ENCODE results near the gene RCOR1.
"Not testable (repeated sequence)": the region's sequence is repeated elsewhere in the genome, so short reads cannot be mapped to it uniquely, and the experiment has no call there.

The RCOR1 gene
- 36.2 to 121 reads per million in 2 donors for total RNA-seq

DNA sequence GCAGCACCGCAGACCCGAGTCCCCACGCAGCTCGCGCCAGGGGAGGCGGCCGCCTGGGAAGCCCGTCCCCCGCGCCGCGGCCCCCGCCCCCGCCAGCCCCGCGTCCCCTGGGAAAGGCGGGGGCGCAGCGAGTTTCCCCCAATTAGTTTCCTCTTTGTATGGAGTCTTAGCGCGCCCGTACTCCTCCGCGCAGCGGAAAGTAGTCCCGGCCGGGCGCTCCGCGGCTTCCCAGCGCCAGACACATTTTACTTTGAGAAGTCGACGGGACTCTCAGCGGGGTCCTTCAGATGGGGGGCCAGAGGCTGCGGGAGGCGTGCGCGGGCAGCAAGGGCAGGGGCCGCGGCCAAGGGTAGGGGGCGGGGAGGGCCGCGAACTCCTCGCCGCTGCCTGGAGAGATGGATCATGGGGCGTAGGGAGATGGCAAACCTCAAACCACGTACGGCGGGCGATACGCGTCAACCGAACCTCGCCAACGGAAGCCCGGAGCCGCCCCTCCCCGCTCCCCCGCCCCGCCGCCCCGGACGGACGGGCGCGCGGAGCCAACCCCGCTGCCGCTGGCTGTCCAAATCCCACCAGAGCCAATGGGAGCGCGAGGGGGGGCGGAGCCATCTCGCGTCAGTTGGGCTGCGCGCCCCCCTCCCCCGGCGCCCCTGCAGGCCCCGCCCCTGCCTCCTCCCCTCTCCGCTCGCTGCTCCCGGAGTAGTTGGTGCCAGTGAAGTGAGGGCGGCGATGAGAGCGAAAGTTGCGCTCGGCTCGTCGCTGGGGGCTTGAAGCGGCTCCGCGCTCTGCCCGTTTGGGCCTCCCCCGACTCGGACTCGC is at the start of gene RCOR1:
RCOR1 (plus strand) TSS at position 706 of the 819 bp plus-strand sequence. CDS start 238 bp downstream, outside the sequence.
- DNase-seq = peak; percentile 97 to 99 (median 98)

DNA sequence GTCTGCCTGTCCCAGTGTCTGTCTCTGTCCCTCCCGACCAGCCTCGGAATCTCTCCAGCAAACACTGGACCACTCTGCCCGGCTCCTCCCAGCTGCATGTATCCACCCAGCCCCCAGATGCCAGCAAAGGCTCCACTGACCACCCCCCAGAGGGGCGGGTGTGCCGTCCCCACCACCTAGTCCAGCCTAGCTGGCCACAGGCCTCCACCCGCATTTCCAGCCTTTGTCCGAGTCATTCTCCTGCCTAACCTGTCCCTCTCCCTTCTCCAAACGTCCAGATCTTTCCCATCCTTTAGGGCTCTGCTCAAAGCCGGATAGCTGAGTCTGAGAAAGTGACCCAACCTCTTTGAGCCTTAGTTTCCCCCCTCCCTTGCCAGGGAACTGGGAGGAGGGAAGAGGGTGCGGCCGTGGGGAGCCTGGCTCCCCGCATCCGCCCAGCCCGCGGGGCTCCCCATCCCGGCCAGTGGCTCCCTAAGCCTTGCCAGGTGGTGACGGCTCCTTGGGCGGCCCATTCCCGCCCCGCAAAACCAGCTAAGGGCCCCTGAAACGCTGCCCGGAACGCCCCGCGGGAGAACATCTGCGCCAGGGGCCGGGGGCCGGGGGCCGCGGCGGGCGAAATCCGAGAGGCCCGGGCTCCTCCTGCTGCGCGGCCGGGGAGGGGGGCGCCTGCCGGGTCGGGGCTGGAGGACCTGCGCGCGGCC is 48.3 kb upstream of the RCOR1 start:
- no peak for DNase-seq

DNA sequence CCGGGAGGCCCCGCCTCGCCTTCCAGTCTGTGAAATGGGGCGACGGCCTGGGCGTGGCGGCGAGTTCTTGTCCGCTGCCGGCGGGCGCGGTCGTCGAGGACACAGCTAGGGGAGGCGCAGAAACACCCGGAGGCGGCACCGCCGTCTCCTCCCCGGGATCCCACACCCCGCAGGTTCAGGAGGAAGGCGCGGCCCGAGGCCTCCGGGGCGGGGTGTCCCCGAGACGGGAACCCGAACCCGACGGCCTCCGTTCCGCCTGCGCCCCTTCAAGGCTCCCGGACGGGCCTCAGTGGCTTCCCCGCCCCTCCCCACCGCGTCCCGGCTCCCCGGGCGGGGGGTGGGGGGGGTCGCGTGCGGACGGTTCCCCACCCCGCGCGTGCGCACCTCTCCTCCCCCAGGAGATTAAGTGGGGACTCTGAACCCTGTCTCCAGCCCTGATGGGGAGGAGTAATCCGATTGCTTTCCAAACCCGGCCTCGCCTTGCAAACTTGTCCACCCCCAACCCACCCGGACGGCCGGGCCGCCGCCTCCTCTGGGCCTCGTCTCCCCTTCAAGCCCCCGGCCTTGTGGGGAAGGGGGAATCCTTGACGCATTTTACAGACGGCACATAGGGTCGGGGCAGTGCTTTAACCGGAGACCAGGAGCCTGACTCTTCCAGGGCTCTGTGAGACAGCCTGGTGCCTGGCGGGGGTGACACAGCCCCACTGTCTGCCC is 47.5 kb upstream of the RCOR1 start:
- DNase-seq = peak in 2 of 5 experiments; percentile 17 to 37

DNA sequence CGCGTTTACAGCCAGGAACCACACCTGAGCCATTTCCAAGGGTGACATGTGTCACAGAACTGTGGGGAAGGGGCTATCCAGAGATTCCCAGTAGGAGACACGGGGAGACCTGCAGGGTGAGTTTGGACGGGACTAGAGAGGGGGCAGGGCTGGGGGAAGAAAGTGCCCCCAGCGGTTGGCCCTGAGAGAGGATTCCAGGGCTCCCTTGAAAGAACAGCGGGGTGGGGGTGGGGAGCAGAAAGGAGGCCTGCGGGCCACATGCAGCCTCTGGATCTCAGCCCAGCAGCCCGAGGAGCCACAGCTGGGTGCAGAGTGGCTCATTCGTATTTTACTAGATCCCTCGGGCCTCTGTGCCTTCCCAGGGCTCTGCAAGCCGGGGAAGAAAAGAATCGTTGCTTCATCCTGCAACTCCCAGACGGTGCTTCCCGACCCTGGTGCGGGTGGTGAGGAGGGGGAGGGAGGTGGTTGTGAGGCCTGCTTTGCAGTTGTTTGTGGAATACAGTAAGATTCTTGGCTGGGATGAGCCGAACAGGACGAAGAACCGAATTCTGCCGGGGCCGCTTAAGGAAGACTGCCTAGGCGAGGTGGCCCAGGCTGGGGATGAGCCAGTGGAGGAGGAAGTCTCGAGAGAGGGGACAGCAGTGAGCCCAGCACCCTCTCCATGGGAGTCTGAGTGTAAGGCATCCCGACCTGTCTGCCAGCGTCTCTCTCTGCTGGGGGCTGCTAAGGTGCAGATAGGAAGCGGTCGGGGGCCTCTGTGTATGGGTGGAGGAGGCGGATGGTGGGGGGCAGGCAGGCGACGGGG is 46.8 kb upstream of the RCOR1 start:
- no peak for DNase-seq

GRCh38 chr14:102548616-102549240 is 43.7 kb upstream of the RCOR1 start:
- DNase-seq = no peak

DNA sequence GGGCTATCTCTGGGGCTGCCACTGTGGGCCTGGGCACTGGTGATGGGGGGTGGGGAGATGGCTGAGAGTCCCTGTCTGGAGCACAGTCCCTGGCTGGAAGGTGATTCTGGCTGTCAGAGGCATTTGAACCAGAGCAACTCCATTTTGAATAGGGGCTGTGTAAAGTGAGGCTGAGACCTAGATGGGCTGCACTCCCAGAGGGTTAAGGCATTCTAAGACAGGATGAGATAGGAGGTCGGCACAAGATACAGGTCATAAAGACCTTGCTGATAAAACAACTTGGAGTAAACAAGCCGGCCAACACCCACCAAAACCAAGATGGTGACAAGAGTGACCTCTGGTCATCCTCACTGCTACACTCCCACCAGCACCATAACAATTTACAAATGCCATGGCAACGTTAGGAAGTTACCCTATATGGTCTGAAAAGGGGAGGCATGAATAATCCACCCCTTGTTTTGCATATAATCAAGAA is 41.5 kb upstream of the RCOR1 start:
- DNase-seq = not testable (repeated sequence)

- DNase-seq = peak in 1 of 5 experiments; percentile 12
Observed at GRCh38 chr14:102551995-102552705, 40.3 kb upstream of the RCOR1 start.

DNA sequence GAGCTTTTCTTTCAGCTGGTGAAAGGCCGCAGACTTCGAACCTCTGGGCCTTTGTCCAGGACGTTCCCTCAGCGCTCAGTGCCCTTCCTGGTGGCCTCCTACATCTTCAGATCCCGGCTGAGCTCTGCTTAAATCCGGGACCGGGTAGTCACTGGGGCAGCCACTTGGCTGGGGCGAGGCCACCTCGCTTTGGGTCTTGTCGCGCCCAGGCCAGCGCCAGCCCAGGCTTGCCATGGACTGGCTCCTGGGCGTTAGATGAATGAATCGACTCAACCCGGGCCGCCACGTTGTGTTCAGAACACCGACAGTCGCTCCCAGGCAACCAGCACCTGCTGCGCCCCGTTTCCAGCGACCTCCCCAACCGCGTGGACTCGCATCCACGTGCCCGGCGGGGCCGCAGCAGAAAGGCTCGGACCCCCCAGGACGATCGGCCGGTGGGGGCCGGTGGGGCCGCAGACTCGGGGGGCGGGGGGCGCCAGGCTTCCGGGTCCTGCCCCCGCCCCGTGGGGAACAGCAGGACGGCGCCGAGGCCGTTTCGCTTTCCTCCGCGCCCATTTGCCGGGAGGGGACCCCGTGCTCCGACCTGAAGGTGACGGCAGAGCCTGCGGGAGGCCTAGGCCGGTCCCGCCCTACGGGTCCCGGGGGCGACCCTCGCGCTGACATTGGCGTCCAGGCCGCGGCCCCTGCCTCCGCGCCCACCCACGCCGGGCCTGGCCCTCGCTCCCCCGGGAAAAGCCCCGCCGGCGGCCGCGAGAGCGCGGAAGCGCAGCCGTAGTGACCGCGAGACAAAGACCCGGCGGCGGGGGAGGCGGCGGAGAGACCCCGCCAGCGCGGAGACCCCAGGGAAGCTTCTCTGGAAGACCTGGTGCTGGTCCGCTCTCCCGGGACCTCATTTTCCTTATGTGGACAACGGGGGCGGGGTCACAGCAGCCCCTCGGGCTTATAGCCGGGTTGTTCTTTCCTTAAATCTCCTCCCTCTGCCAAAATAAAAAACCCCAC is 37.3 kb upstream of the RCOR1 start:
- peak; percentile 28 to 69 (median 43) for DNase-seq

- DNase-seq = no peak
Observed at GRCh38 chr14:102556098-102556677, 36.3 kb upstream of the RCOR1 start.

DNA sequence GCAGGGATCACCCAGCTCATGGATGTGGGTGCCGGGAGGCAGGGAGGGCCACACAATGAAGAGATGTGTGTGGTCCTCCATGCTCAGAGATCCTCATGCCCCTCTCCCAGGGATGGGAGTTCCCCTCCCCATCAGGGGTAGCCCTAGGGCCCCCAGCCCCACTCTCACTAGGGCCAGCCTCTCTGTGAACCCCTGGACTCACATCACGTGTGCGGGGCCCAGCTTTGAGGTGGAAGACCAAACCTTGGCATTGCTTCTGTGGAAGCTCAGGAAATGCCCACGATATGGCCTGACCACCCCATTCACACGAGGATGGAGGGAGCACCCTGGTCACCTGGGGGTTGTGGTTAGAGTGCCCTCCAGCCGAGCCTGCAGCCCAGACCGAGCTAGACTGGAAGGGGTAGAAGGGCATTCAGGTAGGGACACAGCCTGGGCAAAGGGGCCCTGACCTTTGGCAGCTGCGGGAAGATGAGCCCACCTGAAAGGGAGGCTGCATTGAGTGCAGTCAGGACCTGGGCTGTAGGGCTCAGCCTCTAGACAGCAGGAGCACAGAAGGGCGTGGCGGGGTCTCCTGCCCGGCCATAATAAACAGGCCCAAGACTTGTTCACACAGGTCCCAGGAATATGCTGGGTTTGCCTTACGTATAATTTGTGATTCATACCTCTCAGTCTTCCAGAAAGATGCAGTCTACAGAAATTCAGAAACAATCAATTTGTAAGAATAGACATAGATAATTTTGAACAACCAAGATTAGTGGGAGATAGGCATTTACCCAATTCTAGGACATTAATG is 34.8 kb upstream of the RCOR1 start:
- no peak for DNase-seq

GRCh38 chr14:102558556-102558955 is 33.9 kb upstream of the RCOR1 start:
- DNase-seq = no peak

DNA sequence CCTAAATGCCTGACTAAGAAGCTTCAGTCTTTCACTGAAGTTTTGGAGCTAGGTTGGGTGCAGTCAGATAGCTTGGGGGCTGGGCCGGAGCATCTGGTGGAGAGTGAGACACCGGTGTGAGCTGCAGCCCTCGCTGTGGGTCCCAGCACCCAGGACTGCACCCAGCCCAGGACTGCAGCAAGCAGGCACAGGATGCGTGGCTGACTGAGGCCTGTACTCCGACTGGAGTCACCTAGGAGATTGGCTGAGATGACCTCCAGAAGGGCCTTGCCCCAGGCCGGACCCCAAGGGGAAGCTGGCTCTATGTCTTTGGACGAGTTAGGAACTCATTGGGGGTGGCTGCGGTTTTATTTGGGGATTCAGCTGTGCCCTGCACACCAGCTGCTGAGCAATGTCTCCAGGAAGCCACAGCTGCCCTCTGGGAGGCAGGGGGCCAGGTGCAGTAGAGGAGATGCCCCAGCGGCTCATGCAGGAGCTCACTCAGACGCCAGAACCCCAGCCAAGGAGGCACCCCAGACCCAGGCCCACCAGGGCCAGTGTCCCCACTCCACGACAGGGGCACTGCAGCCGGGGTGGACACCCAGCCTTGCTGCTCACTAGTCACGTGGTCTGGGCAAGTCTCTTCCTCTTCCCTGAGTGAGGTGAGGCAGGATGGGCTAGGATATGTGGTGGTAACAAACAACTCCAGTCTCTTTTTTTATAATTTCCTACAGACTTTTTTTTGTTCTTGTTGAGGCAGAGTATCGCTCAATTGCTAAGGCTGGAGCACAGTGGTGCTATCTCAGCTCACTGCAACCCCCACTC is 31.8 kb upstream of the RCOR1 start:
- DNase-seq = no peak

DNA sequence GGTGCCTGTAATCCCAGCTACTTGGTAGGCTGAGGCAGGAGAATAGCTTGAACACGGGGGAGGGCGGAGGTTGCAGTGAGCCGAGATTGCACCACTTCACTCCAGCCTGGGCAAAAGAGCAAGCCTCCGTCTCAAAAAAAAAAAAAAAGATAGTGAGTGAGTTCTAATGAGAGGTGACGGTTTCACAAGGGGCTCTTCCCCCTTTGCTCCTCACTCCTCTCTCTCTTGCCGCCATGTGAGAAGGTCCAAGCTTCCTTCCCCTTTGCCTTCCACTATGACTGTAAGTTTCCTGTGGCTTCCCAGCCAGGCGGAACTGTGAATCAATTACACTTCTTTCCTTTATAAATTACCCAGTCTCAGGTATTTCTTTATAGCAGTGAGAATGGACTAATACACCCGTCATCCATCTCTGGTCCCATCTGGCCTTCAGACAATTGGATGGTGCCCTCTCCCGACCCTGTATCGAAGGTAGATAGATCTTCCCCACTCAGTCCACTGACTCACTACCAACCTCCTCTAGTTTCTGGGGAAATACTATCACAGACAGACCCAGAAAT is 27.0 kb upstream of the RCOR1 start:
- peak in 1 of 5 experiments; percentile 42 for DNase-seq

DNA sequence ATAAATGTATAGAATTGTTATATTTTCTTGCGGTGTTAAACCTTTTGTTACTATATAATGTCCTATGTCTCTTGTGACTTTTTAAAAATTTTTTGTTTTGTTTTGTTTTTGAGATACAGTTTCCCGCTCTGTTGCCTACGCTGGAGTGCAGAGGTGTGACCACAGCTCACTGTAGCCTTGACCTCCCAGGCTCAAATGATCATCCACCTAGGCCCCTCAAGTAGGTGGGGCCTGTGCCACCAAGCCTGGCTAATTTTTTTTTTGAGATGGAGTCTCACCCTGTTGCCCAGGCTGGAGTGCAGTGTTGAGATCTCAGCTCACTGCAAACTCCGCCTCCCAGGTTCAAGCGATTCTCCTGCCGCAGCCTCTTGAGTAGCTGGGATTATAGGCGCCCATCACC is 26.5 kb upstream of the RCOR1 start:
- no peak for DNase-seq

GRCh38 chr14:102568115-102568614 is 24.3 kb upstream of the RCOR1 start:
- DNase-seq = peak in 2 of 5 experiments; percentile 16 to 77

GRCh38 chr14:102570334-102570995 is 22.0 kb upstream of the RCOR1 start:
- DNase-seq = no peak

Measured in T-helper 2 cell (primary cell).